GM12878 (cell line): Measurements from ENCODE around the gene GDA. TPM values are rescaled to one million over a fixed set of nuclear protein-coding genes. Genes with fewer than 3 reads are reported as not detected.

Experiments
- ATAC-seq: fragments of 200-7000 bp; cut with Tn5 transposase; 3 replicates; pipeline ENCODE4 v1.9.1; 2020; ENCODE audit warnings: mild to moderate bottlenecking, moderate library complexity
- BruUV-seq: library from RNA; stranded (reverse); fragments of 400-500 nt; replicated peaks from 2 replicates; lab custom pipeline; 2021; lab: Mats Ljungman, UMichigan
- CTCF ChIA-PET: fragments of 300-600 bp; sonication (Branson Sonifier 250); formaldehyde crosslinking; extraction: SDS; loops from one replicate; lab custom pipeline; 2021; ENCODE audit warnings: inconsistent platforms; lab: Yijun Ruan, JAX
- POLR2A ChIA-PET: fragments of 350-600 bp; formaldehyde crosslinking; extraction: SDS; loops from one replicate; lab custom pipeline; 2021; ENCODE audit warnings: inconsistent platforms; lab: Charles Lee
- RAD21 ChIA-PET: fragments of 300-600 bp; sonication (Branson Sonifier 250); formaldehyde crosslinking; loops from one replicate; lab custom pipeline; 2023; ENCODE audit warnings: antibody characterized with exemption; ENCODE audit not compliant: unreplicated experiment; lab: Charles Lee
- SMC1A ChIA-PET: fragments of 300-600 bp; sonication (Branson Sonifier 250); formaldehyde crosslinking; loops from one replicate; lab custom pipeline; 2023; ENCODE audit not compliant: unreplicated experiment, uncharacterized antibody; lab: Charles Lee
- DNase-seq: peaks from one replicate; pipeline ENCODE4 v3.0.0-alpha.2; 2011; ENCODE audit warnings: low read depth, low spot score
- FAIRE-seq: peaks from 3 replicates; lab custom pipeline; 2011; peaks lifted over from hg19 to GRCh38; lab: Jason Lieb, UNC
- H2AFZ ChIP-seq: 2 replicates; pipeline ENCODE4 v1.6.0; 2011; ENCODE audit warnings: low read depth, low read length, control low read depth; ENCODE audit not compliant: control insufficient read depth
- H3K27ac ChIP-seq: 2 replicates; pipeline ENCODE4 v1.5.1; 2011; ENCODE audit warnings: control low read depth; ENCODE audit not compliant: control insufficient read depth, insufficient read depth
- H3K27me3 ChIP-seq, 2 experiments: replicated peaks in 1 of 2; 2 replicates each; pipeline versions ENCODE4 v1.6.0 to v1.6.1; 2011; ENCODE audit warnings: low read length in 1 of 2; ENCODE audit not compliant: control insufficient read depth in 2 of 2, insufficient read depth in 2 of 2
- H3K36me3 ChIP-seq, 2 experiments: 2 replicates each; pipeline ENCODE4 v1.5.1; 2011; ENCODE audit warnings: low read length in 1 of 2; ENCODE audit not compliant: control insufficient read depth in 2 of 2, insufficient read depth in 2 of 2
- H3K4me1 ChIP-seq: 2 replicates; pipeline ENCODE4 v1.6.1; 2011; ENCODE audit warnings: mild to moderate bottlenecking, low read length, moderate library complexity, mixed read lengths; ENCODE audit not compliant: control insufficient read depth, insufficient read depth
- H3K4me2 ChIP-seq: 2 replicates; pipeline ENCODE4 v1.6.0; 2011; ENCODE audit warnings: control low read depth; ENCODE audit not compliant: control insufficient read depth, insufficient read depth
- H3K4me3 ChIP-seq: fragments of 200-600 bp; sonication (generic); 2 replicates; pipeline ENCODE4 v1.5.1; 2016
- H3K79me2 ChIP-seq: 2 replicates; pipeline ENCODE4 v1.6.0; 2011; ENCODE audit warnings: low read length; ENCODE audit not compliant: control insufficient read depth, insufficient read depth
- H3K9ac ChIP-seq: 2 replicates; pipeline ENCODE4 v1.8.0; 2011; ENCODE audit warnings: low read length, control low read depth, mixed read lengths; ENCODE audit not compliant: control insufficient read depth, insufficient read depth
- H3K9me3 ChIP-seq: replicated peaks from 3 replicates; pipeline ENCODE4 v1.5.1; 2011; ENCODE audit warnings: mild to moderate bottlenecking, low read length; ENCODE audit not compliant: control insufficient read depth, insufficient read depth
- H4K20me1 ChIP-seq: 2 replicates; pipeline ENCODE4 v1.6.0; 2011; ENCODE audit not compliant: control insufficient read depth, insufficient read depth
- CBX5 ChIP-seq: sonication (generic); IDR thresholded peaks from 2 replicates; pipeline ENCODE4 v1.6.1; 2016; ENCODE audit warnings: low read depth, moderate library complexity, mild to moderate bottlenecking, inconsistent platforms
- CREM ChIP-seq: IDR thresholded peaks from 2 replicates; pipeline ENCODE4 v1.6.1; 2014; ENCODE audit warnings: antibody characterized with exemption, low read depth
- CTCF ChIP-seq, 3 experiments: IDR thresholded peaks in 2 of 3; conservative IDR thresholded peaks in 1 of 3; 2 replicates each; pipeline ENCODE4 v1.5.1; 2011; ENCODE audit warnings: low read depth in 3 of 3, low read length in 3 of 3, mild to moderate bottlenecking in 3 of 3, control low read depth in 2 of 3, moderate library complexity in 2 of 3, inconsistent platforms in 1 of 3, mixed read lengths in 1 of 3; ENCODE audit not compliant: control insufficient read depth in 2 of 3, insufficient read depth in 1 of 3; ENCODE audit errors: extremely low read depth in 1 of 3
- ESRRA ChIP-seq: IDR thresholded peaks from 2 replicates; pipeline ENCODE4 v1.6.1; 2012; ENCODE audit warnings: mild to moderate bottlenecking, low read length, improper control_type of control experiment
- IKZF1 ChIP-seq: fragments of 450-650 bp; conservative IDR thresholded peaks from 2 replicates; pipeline ENCODE4 v1.6.1; 2017; ENCODE audit warnings: antibody characterized with exemption, mild to moderate bottlenecking
- MYB ChIP-seq: fragments of 150-350 bp; IDR thresholded peaks from 2 replicates; pipeline ENCODE4 v1.6.1; 2014; ENCODE audit warnings: mild to moderate bottlenecking, low read depth, low read length, borderline replicate concordance
- NFYB ChIP-seq: IDR thresholded peaks from 2 replicates; pipeline ENCODE4 v1.6.1; 2011; ENCODE audit warnings: low read depth, mild to moderate bottlenecking, low read length, improper control_type of control experiment, moderate library complexity; ENCODE audit not compliant: insufficient read depth
- SIX5 ChIP-seq: IDR thresholded peaks from 2 replicates; pipeline ENCODE4 v1.6.1; 2011; ENCODE audit warnings: mild to moderate bottlenecking, low read depth, low read length, moderate library complexity; ENCODE audit not compliant: severe bottlenecking
- STAT3 ChIP-seq: IDR thresholded peaks from 2 replicates; pipeline ENCODE4 v1.6.1; 2011; ENCODE audit warnings: low read depth, low read length, improper control_type of control experiment
- ZBTB4 ChIP-seq: fragments of 450-650 bp; formaldehyde crosslinking; IDR thresholded peaks from 2 replicates; pipeline ENCODE4 v1.4.0; 2022; ENCODE audit warnings: mild to moderate bottlenecking, moderate library complexity
- WGBS: methylation state at CpG from one replicate; pipeline ENCODE4 v1.1.6; 2016; ENCODE audit warnings: low lambda C conversion rate; ENCODE audit not compliant: insufficient replicate concordance, insufficient coverage; ENCODE audit errors: missing lambda C conversion rate; 5-methylcytosine and 5-hydroxymethylcytosine counted together
- in situ Hi-C: fragments of 300-500 bp; cut with MboI; formaldehyde crosslinking; loops from 9 replicates; pipeline ENCODE4 v1.14.3; 2018; ENCODE audit warnings: mixed read lengths
- intact Hi-C: fragments of 100-400 bp; cut with micrococcal nuclease; formaldehyde crosslinking; loops from one replicate; pipeline ENCODE4 v1.14.2; 2022; ENCODE audit not compliant: unreplicated experiment
- polyA plus RNA-seq, 11 experiments: library from polyadenylated mRNA; depleted of rRNA in 4 of 11; unstranded in 6 of 11; stranded (reverse) in 5 of 11; fragments of >200 nt; fragmentation: Nextera tagmentation in 4 of 11; fragmentation: Illumina TruSeq in 1 of 11; extraction: Ambion mirVana in 4 of 11; extraction: Trizol in 1 of 11; gene quantifications; 1 replicate in 1 of 11; 2 replicates in 10 of 11; pipeline versions ENCODE4 v1.2.1 to v1.2.3, GENCODE V29; 2011 to 2016; ENCODE audit warnings: inconsistent platforms in 2 of 11, missing spikeins in 2 of 11, low read depth in 1 of 11
- total RNA-seq, 4 experiments: library from RNA; depleted of rRNA in 3 of 4; stranded (reverse); fragments of >200 nt in 3 of 4; fragmentation: Illumina TruSeq in 1 of 4; extraction: Trizol in 1 of 4; gene quantifications; 2 replicates each; pipeline versions ENCODE4 v1.2.1 to v1.2.3, GENCODE V29; 2013 to 2021

The GDA gene
- total and polyA plus RNA-seq, 10 of the 15 experiments (the other 5 are each of a cell fraction or from before 2014, with no cell fraction given): 0.19 to 17.9 (median 0.48) TPM; not detected in 2

GRCh38 chr9:72274441-72274840 is 125.2 kb downstream of the GDA start:
- WGBS: 27% methylated on average over 4 of the region's 4 CpGs
- Histone ChIP-seq H3K27ac (no peak overlapping the region), H2AFZ (no peak overlapping the region), H3K79me2 (no peaks in the 10 kb centered on the region), H3K9ac (no peak overlapping the region), H3K27me3 (peaks cover 0 to 2% of the 10 kb centered on the region in 2 experiments; a peak in 1 of 4 replicates), H4K20me1 (no peaks in the 10 kb centered on the region), H3K9me3 (no peaks in the 10 kb centered on the region), H3K36me3 (no peaks in the 10 kb centered on the region), H3K4me3 (no peak overlapping the region), H3K4me1 (peaks cover 3% of the 10 kb centered on the region; the same call in 1 of the 2 replicates), H3K4me2 (no peak overlapping the region)
- FAIRE-seq (no peak), ATAC-seq (no peak), DNase-seq (no peak)
- intact Hi-C loops (loop anchor here (10.0 kb wide), 1 partner anchor 470 kb away; no protein-coding TSS in a partner anchor), in situ Hi-C loops (loop anchor here (5.0 to 10.0 kb wide), 2 partner anchors 237 to 470 kb away; no protein-coding TSS in a partner anchor)
- BruUV-seq: no TSS peak
- ChIA-PET SMC1A (interaction anchor here (0.6 to 16.2 kb wide), 7 partner anchors 13 to 236 kb away, joined by 3 to 446 read pairs (median 4); no protein-coding TSS in a partner anchor), CTCF (interaction anchor here (0.8 to 15.6 kb wide), 7 partner anchors 12 to 548 kb away, joined by 3 to 470 read pairs (median 5); no protein-coding TSS in a partner anchor), RAD21 (interaction anchor here (1.1 to 16.7 kb wide), 4 partner anchors 42 to 236 kb away, joined by 3 to 365 read pairs (median 122); no protein-coding TSS in a partner anchor), POLR2A (no interaction called here)
- TF ChIP-seq SIX5 (no peak), STAT3 (no peak), CTCF (IDR thresholded peaks at IDR 0.05 in 2 of 3, conservative IDR thresholded peaks at IDR 0.05 in 1 of 3; ENCODE audit: control insufficient read depth in 2 of 3, extremely low read depth in 1 of 3, insufficient read depth in 1 of 3, low read depth in 3 of 3, low read length in 3 of 3) (no peak), ZBTB4 (no peak), NFYB (no peak), IKZF1 (no peak), CBX5 (no peak), MYB (no peak), ESRRA (no peak), CREM (no peak)
